Measurements from ENCODE around the gene IL1RAP.

DNA sequence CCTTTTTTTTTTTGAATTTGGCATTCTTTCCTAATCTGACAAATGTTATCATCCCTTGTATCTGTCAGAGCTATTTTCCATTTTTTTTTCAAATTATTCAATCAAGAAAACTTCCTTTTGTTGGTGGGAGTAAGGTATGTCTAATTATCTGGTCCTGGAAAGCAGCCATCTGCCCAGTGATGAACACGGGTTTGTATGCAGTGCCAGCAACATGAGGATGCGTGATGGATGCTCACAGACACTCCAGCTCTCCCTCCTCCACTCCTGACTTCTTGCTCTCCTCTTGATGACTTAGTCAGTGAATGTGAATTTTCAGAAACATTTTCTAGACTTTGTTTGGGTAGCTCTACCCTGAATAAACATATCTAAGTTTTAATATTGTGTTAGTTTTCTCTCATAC lies 79.2 kb downstream of the IL1RAP start:
- TF ChIP-seq, protein P1, sequence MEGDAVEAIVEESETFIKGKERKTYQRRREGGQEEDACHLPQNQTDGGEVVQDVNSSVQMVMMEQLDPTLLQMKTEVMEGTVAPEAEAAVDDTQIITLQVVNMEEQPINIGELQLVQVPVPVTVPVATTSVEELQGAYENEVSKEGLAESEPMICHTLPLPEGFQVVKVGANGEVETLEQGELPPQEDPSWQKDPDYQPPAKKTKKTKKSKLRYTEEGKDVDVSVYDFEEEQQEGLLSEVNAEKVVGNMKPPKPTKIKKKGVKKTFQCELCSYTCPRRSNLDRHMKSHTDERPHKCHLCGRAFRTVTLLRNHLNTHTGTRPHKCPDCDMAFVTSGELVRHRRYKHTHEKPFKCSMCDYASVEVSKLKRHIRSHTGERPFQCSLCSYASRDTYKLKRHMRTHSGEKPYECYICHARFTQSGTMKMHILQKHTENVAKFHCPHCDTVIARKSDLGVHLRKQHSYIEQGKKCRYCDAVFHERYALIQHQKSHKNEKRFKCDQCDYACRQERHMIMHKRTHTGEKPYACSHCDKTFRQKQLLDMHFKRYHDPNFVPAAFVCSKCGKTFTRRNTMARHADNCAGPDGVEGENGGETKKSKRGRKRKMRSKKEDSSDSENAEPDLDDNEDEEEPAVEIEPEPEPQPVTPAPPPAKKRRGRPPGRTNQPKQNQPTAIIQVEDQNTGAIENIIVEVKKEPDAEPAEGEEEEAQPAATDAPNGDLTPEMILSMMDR (IDR thresholded peaks at IDR 0.05; ENCODE audit: insufficient read depth, low read length, poor library complexity, severe bottlenecking): no peak
- TF ChIP-seq EZH2phosphoT487 (conservative IDR thresholded peaks at IDR 0.05; ENCODE audit: low read length): no peak
